RWPE2 (cell line): ENCODE measurements around the gene IRF2.
A peak's percentile ranks its signal among the peaks of the same experiment; 100 is the strongest.

Experiments
- ATAC-seq: fragments of 200-7000 bp; cut with Tn5 transposase; 3 replicates; pipeline ENCODE4 v1.9.1; 2021; ENCODE audit warnings: low read depth
- DNase-seq: peaks from one replicate; pipeline ENCODE4 v3.0.0-alpha.2; 2020; ENCODE audit warnings: low spot score
- H3K27ac ChIP-seq: fragments of 450-650 bp; 2 replicates; pipeline ENCODE4 v1.5.1; 2017; ENCODE audit warnings: mild to moderate bottlenecking; ENCODE audit not compliant: poor library complexity, severe bottlenecking
- H3K27me3 ChIP-seq: fragments of 250-450 bp; sonication (Bioruptor Pico); 2 replicates; pipeline ENCODE4 v1.5.1; 2021; ENCODE audit warnings: mild to moderate bottlenecking, moderate library complexity; ENCODE audit not compliant: insufficient read depth, poor library complexity, severe bottlenecking
- H3K36me3 ChIP-seq: fragments of 250-450 bp; sonication (Bioruptor Pico); 2 replicates; pipeline ENCODE4 v1.5.1; 2020; ENCODE audit warnings: low read depth, mild to moderate bottlenecking, moderate library complexity
- H3K4me1 ChIP-seq: fragments of 250-450 bp; sonication (Bioruptor Pico); 2 replicates; pipeline ENCODE4 v1.5.1; 2021; ENCODE audit warnings: mild to moderate bottlenecking, moderate library complexity; ENCODE audit not compliant: insufficient read depth, poor library complexity, severe bottlenecking
- H3K4me3 ChIP-seq: fragments of 250-450 bp; sonication (Bioruptor Pico); 2 replicates; pipeline ENCODE4 v1.5.1; 2021; ENCODE audit warnings: mild to moderate bottlenecking, moderate library complexity; ENCODE audit not compliant: severe bottlenecking
- H3K9me3 ChIP-seq: fragments of 250-450 bp; sonication (Bioruptor Pico); 2 replicates; pipeline ENCODE4 v1.5.1; 2021; ENCODE audit warnings: mild to moderate bottlenecking, moderate library complexity; ENCODE audit not compliant: severe bottlenecking
- TF ChIP-seq, protein P1 (sequence below): fragments of 450-650 bp; IDR thresholded peaks from one replicate; pipeline ENCODE4 v1.5.1; 2017; ENCODE audit warnings: mild to moderate bottlenecking, moderate library complexity; ENCODE audit not compliant: poor library complexity, severe bottlenecking

Gene IRF2

GRCh38 chr4:184355111-184355604, 119.2 kb downstream of the IRF2 start:
- H3K27me3 ChIP-seq = no peaks in the 10 kb centered on the region
- TF ChIP-seq, protein P1, sequence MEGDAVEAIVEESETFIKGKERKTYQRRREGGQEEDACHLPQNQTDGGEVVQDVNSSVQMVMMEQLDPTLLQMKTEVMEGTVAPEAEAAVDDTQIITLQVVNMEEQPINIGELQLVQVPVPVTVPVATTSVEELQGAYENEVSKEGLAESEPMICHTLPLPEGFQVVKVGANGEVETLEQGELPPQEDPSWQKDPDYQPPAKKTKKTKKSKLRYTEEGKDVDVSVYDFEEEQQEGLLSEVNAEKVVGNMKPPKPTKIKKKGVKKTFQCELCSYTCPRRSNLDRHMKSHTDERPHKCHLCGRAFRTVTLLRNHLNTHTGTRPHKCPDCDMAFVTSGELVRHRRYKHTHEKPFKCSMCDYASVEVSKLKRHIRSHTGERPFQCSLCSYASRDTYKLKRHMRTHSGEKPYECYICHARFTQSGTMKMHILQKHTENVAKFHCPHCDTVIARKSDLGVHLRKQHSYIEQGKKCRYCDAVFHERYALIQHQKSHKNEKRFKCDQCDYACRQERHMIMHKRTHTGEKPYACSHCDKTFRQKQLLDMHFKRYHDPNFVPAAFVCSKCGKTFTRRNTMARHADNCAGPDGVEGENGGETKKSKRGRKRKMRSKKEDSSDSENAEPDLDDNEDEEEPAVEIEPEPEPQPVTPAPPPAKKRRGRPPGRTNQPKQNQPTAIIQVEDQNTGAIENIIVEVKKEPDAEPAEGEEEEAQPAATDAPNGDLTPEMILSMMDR = no peak
- peak; percentile 83 for ATAC-seq
- DNase-seq = no peak
- peak overlapping the region; percentile 47 for H3K27ac ChIP-seq
- peaks cover 8% of the 10 kb centered on the region for H3K4me1 ChIP-seq
- no peaks in the 10 kb centered on the region for H3K36me3 ChIP-seq
- no peaks in the 10 kb centered on the region for H3K9me3 ChIP-seq
- no peak overlapping the region for H3K4me3 ChIP-seq

GRCh38 chr4:184352891-184353290, 121.5 kb downstream of the IRF2 start:
- H3K27ac ChIP-seq = no peak overlapping the region

GRCh38 chr4:184351560-184352451, 122.5 kb downstream of the IRF2 start:
- no peaks in the 10 kb centered on the region for H3K9me3 ChIP-seq
- no peaks in the 10 kb centered on the region for H3K27me3 ChIP-seq
- H3K4me1 ChIP-seq = peaks cover 17% of the 10 kb centered on the region
- no peak overlapping the region for H3K4me3 ChIP-seq
- DNase-seq (no peak), ATAC-seq (no peak)
- H3K36me3 ChIP-seq = no peaks in the 10 kb centered on the region
- H3K27ac ChIP-seq = no peak overlapping the region
- TF ChIP-seq, protein P1 = no peak

More at GRCh38 chr4:184352891-184353290, 121.5 kb downstream of the IRF2 start:
- no peak overlapping the region for H3K4me3 ChIP-seq
- no peaks in the 10 kb centered on the region for H3K36me3 ChIP-seq
- DNase-seq (no peak), ATAC-seq (no peak)
- H3K9me3 ChIP-seq = no peaks in the 10 kb centered on the region
- TF ChIP-seq, protein P1 = no peak
- peaks cover 12% of the 10 kb centered on the region for H3K4me1 ChIP-seq
- no peaks in the 10 kb centered on the region for H3K27me3 ChIP-seq

- no peak overlapping the region for H3K4me3 ChIP-seq
- no peak for ATAC-seq
- peaks cover 17% of the 10 kb centered on the region for H3K4me1 ChIP-seq
These were observed 123.4 kb downstream of the IRF2 start for GRCh38 chr4:184350964-184351363.

More at GRCh38 chr4:184350964-184351363, 123.4 kb downstream of the IRF2 start:
- no peak for DNase-seq
- H3K9me3 ChIP-seq = no peaks in the 10 kb centered on the region
- no peaks in the 10 kb centered on the region for H3K27me3 ChIP-seq
- TF ChIP-seq, protein P1 = no peak
- H3K36me3 ChIP-seq = no peaks in the 10 kb centered on the region
- no peak overlapping the region for H3K27ac ChIP-seq
